SJCRH30 (cell line): ENCODE measurements around the gene NUP58. TPM values are rescaled to one million over a fixed set of nuclear protein-coding genes. Genes with fewer than 3 reads are reported as not detected.
"Not testable (repeated sequence)": the region's sequence is repeated elsewhere in the genome, so short reads cannot be mapped to it uniquely, and the experiment has no call there.

Experiments
- DNase-seq, 2 experiments: peaks; one replicate each; pipeline ENCODE4 v3.0.0-alpha.2; 2015 to 2020
- H3K27ac ChIP-seq: fragments of 250-450 bp; sonication (Bioruptor Pico); 2 replicates; pipeline ENCODE4 v1.5.1; 2020; ENCODE audit warnings: mild to moderate bottlenecking, moderate library complexity
- H3K27me3 ChIP-seq: fragments of 250-450 bp; sonication (Bioruptor Pico); 2 replicates; pipeline ENCODE4 v1.5.1; 2020; ENCODE audit warnings: mild to moderate bottlenecking, moderate library complexity
- H3K36me3 ChIP-seq: fragments of 250-450 bp; sonication (Bioruptor Pico); 2 replicates; pipeline ENCODE4 v1.5.1; 2020; ENCODE audit warnings: mild to moderate bottlenecking, moderate library complexity
- H3K4me1 ChIP-seq: fragments of 250-450 bp; sonication (Bioruptor Pico); 2 replicates; pipeline ENCODE4 v1.5.1; 2020; ENCODE audit warnings: mild to moderate bottlenecking, moderate library complexity
- H3K4me3 ChIP-seq: fragments of 250-450 bp; sonication (Bioruptor Pico); 2 replicates; pipeline ENCODE4 v1.5.1; 2020; ENCODE audit warnings: mild to moderate bottlenecking, moderate library complexity
- H3K9me3 ChIP-seq: fragments of 250-450 bp; sonication (Bioruptor Pico); replicated peaks from 2 replicates; pipeline ENCODE4 v1.5.1; 2020; ENCODE audit warnings: mild to moderate bottlenecking, moderate library complexity
- total RNA-seq: library from RNA; depleted of rRNA; stranded (reverse); fragments of >200 nt; shearing (Covaris generic); gene quantifications from 2 replicates; pipeline ENCODE4 v1.2.3, GENCODE V29; 2014

Gene NUP58
- total RNA-seq, 1 experiment from 2014 or later: 124 TPM

- H3K9me3 ChIP-seq: no peaks in the 10 kb centered on the region
- no peak for DNase-seq
- H3K36me3 ChIP-seq: peaks cover 12% of the 10 kb centered on the region
- H3K27ac ChIP-seq: no peak overlapping the region
- no peaks in the 10 kb centered on the region for H3K4me1 ChIP-seq
- no peak overlapping the region for H3K4me3 ChIP-seq
- no peaks in the 10 kb centered on the region for H3K27me3 ChIP-seq
Observed at GRCh38 chr13:25347151-25347550, 45.7 kb downstream of the NUP58 start.

- Histone ChIP-seq H3K4me1 (no peaks in the 10 kb centered on the region), H3K27ac (no peak overlapping the region), H3K4me3 (no peak overlapping the region), H3K36me3 (no peaks in the 10 kb centered on the region), H3K27me3 (peaks cover 8% of the 10 kb centered on the region), H3K9me3 (no peaks in the 10 kb centered on the region)
- no peak for DNase-seq
Observed at GRCh38 chr13:25351404-25351803, 50.0 kb downstream of the NUP58 start.

- H3K27ac ChIP-seq: no peak overlapping the region
- H3K4me3 ChIP-seq: no peak overlapping the region
- peaks cover 15% of the 10 kb centered on the region for H3K27me3 ChIP-seq
- H3K9me3 ChIP-seq: no peaks in the 10 kb centered on the region
- DNase-seq: no peak
- H3K36me3 ChIP-seq: no peaks in the 10 kb centered on the region
- no peaks in the 10 kb centered on the region for H3K4me1 ChIP-seq
Observed at GRCh38 chr13:25352230-25352629, 50.8 kb downstream of the NUP58 start.

GRCh38 chr13:25352806-25353205 lies 51.4 kb downstream of the NUP58 start:
- Histone ChIP-seq H3K4me3 (no peak overlapping the region), H3K27me3 (peaks cover 15% of the 10 kb centered on the region), H3K9me3 (no peaks in the 10 kb centered on the region), H3K36me3 (no peaks in the 10 kb centered on the region), H3K27ac (no peak overlapping the region), H3K4me1 (no peaks in the 10 kb centered on the region)
- no peak for DNase-seq

GRCh38 chr13:25353344-25353743 lies 51.9 kb downstream of the NUP58 start:
- DNase-seq: no peak
- Histone ChIP-seq H3K9me3 (no peaks in the 10 kb centered on the region), H3K27me3 (peaks cover 15% of the 10 kb centered on the region), H3K4me1 (no peaks in the 10 kb centered on the region), H3K27ac (no peak overlapping the region), H3K4me3 (no peak overlapping the region), H3K36me3 (no peaks in the 10 kb centered on the region)

GRCh38 chr13:25354377-25354776 lies 53.0 kb downstream of the NUP58 start:
- H3K27me3 ChIP-seq: peaks cover 15% of the 10 kb centered on the region
- H3K4me3 ChIP-seq: no peak overlapping the region
- H3K27ac ChIP-seq: no peak overlapping the region
- H3K4me1 ChIP-seq: no peaks in the 10 kb centered on the region
- DNase-seq: no peak
- H3K36me3 ChIP-seq: no peaks in the 10 kb centered on the region
- no peaks in the 10 kb centered on the region for H3K9me3 ChIP-seq

- DNase-seq, H3K4me3 ChIP-seq, H3K4me1 ChIP-seq, H3K27ac ChIP-seq, H3K36me3 ChIP-seq, H3K27me3 ChIP-seq, H3K9me3 ChIP-seq: not testable (repeated sequence)
Observed at GRCh38 chr13:25360443-25360842, 59.0 kb downstream of the NUP58 start.

GRCh38 chr13:25365720-25366235 lies 64.4 kb downstream of the NUP58 start:
- Histone ChIP-seq H3K27ac (no peak overlapping the region), H3K36me3 (no peaks in the 10 kb centered on the region), H3K27me3 (peaks cover 7% of the 10 kb centered on the region; the same call in 1 of the 2 replicates), H3K4me1 (no peaks in the 10 kb centered on the region), H3K9me3 (no peaks in the 10 kb centered on the region; the same call in 1 of the 2 replicates), H3K4me3 (no peak overlapping the region)
- DNase-seq: no peak

GRCh38 chr13:25371158-25371874 lies 69.9 kb downstream of the NUP58 start:
- Histone ChIP-seq H3K9me3 (no peaks in the 10 kb centered on the region), H3K36me3 (no peaks in the 10 kb centered on the region), H3K4me1 (no peaks in the 10 kb centered on the region), H3K4me3 (no peak overlapping the region), H3K27me3 (peaks cover 10% of the 10 kb centered on the region), H3K27ac (no peak overlapping the region)
- DNase-seq: no peak

- Histone ChIP-seq H3K27me3 (peaks cover 10% of the 10 kb centered on the region), H3K4me1 (no peaks in the 10 kb centered on the region), H3K27ac (no peak within 1 kb of the TSS), H3K4me3 (no peak within 1 kb of the TSS), H3K9me3 (no peaks in the 10 kb centered on the region), H3K36me3 (no peaks in the 10 kb centered on the region)
- no peak for DNase-seq
Observed at GRCh38 chr13:25371875-25372283, 70.5 kb downstream of the NUP58 start, which contains the start of gene ATP8A2. Gene ATP8A2 (plus strand): TSS chr13:25371974. CDS start chr13:25372213, 239 bp downstream.

- no peaks in the 10 kb centered on the region for H3K36me3 ChIP-seq
- no peaks in the 10 kb centered on the region for H3K4me1 ChIP-seq
- no peak overlapping the region for H3K27ac ChIP-seq
- peaks cover 10% of the 10 kb centered on the region for H3K27me3 ChIP-seq
- no peaks in the 10 kb centered on the region for H3K9me3 ChIP-seq
- no peak overlapping the region for H3K4me3 ChIP-seq
- DNase-seq: no peak
Observed at GRCh38 chr13:25372284-25373081, 71.1 kb downstream of the NUP58 start.

- Histone ChIP-seq H3K9me3 (no peaks in the 10 kb centered on the region), H3K4me1 (no peaks in the 10 kb centered on the region), H3K4me3 (no peak overlapping the region), H3K36me3 (no peaks in the 10 kb centered on the region), H3K27me3 (peaks cover 4% of the 10 kb centered on the region; the same call in 1 of the 2 replicates), H3K27ac (no peak overlapping the region)
- DNase-seq: peak; percentile 26 to 79
Observed at GRCh38 chr13:25375727-25376358, 74.4 kb downstream of the NUP58 start.

- Histone ChIP-seq H3K36me3 (no peaks in the 10 kb centered on the region), H3K27ac (no peak overlapping the region), H3K27me3 (peaks cover 6% of the 10 kb centered on the region; the same call in 1 of the 2 replicates), H3K4me3 (no peak overlapping the region), H3K9me3 (no peaks in the 10 kb centered on the region), H3K4me1 (no peaks in the 10 kb centered on the region)
- no peak for DNase-seq
Observed at GRCh38 chr13:25377244-25377962, 76.0 kb downstream of the NUP58 start.

GRCh38 chr13:25378528-25378927 lies 77.1 kb downstream of the NUP58 start:
- H3K27ac ChIP-seq: no peak overlapping the region
- DNase-seq: no peak
- peaks cover 6% of the 10 kb centered on the region; the same call in 1 of the 2 replicates for H3K27me3 ChIP-seq
- H3K9me3 ChIP-seq: no peaks in the 10 kb centered on the region
- H3K36me3 ChIP-seq: no peaks in the 10 kb centered on the region
- no peak overlapping the region for H3K4me3 ChIP-seq
- H3K4me1 ChIP-seq: no peaks in the 10 kb centered on the region
